ENCODE measurements around the gene PSPH.

Gene PSPH

GRCh38 chr7:55966851-55967250 lies 84.4 kb downstream of the PSPH start:
- no peak for DNase-seq (ENCODE audit: low read depth)
- TF ChIP-seq, protein P1, sequence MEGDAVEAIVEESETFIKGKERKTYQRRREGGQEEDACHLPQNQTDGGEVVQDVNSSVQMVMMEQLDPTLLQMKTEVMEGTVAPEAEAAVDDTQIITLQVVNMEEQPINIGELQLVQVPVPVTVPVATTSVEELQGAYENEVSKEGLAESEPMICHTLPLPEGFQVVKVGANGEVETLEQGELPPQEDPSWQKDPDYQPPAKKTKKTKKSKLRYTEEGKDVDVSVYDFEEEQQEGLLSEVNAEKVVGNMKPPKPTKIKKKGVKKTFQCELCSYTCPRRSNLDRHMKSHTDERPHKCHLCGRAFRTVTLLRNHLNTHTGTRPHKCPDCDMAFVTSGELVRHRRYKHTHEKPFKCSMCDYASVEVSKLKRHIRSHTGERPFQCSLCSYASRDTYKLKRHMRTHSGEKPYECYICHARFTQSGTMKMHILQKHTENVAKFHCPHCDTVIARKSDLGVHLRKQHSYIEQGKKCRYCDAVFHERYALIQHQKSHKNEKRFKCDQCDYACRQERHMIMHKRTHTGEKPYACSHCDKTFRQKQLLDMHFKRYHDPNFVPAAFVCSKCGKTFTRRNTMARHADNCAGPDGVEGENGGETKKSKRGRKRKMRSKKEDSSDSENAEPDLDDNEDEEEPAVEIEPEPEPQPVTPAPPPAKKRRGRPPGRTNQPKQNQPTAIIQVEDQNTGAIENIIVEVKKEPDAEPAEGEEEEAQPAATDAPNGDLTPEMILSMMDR (IDR thresholded peaks at IDR 0.05; ENCODE audit: low read length, missing control alignments), result no peak
- no peak overlapping the region for H3K4me3 ChIP-seq (replicated peaks; ENCODE audit: low read depth, low read length)

- no peak overlapping the region for H3K4me3 ChIP-seq (replicated peaks; ENCODE audit: low read depth, low read length)
- TF ChIP-seq, protein P1 (IDR thresholded peaks at IDR 0.05; ENCODE audit: low read length, missing control alignments), result no peak
- DNase-seq (ENCODE audit: low read depth), result no peak
Observed at GRCh38 chr7:55965805-55966421, 85.3 kb downstream of the PSPH start.

DNA sequence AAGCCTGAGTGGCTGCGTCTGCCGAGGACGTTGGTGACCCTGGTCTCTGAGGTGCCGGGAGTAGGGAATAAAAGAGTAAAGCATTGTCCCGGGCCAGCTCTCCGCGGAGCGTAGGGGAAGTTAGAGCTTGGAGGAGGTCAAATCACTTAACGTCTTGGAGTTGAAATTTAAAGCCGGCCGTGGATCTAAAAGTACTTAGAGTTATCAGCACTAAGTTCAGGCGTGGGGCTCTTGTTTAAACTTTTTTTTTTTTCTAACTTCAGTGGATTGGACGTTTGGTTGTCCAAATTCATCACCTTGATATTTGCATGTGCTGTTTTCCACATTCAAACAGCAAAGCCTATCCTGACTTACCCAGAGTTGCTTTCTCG lies 86.2 kb downstream of the PSPH start:
- peak; percentile 49 for DNase-seq (ENCODE audit: low read depth)
- TF ChIP-seq, protein P1 (IDR thresholded peaks at IDR 0.05; ENCODE audit: low read length, missing control alignments), result no peak
- H3K4me3 ChIP-seq (replicated peaks; ENCODE audit: low read depth, low read length), result peak overlapping the region; percentile 67

DNA sequence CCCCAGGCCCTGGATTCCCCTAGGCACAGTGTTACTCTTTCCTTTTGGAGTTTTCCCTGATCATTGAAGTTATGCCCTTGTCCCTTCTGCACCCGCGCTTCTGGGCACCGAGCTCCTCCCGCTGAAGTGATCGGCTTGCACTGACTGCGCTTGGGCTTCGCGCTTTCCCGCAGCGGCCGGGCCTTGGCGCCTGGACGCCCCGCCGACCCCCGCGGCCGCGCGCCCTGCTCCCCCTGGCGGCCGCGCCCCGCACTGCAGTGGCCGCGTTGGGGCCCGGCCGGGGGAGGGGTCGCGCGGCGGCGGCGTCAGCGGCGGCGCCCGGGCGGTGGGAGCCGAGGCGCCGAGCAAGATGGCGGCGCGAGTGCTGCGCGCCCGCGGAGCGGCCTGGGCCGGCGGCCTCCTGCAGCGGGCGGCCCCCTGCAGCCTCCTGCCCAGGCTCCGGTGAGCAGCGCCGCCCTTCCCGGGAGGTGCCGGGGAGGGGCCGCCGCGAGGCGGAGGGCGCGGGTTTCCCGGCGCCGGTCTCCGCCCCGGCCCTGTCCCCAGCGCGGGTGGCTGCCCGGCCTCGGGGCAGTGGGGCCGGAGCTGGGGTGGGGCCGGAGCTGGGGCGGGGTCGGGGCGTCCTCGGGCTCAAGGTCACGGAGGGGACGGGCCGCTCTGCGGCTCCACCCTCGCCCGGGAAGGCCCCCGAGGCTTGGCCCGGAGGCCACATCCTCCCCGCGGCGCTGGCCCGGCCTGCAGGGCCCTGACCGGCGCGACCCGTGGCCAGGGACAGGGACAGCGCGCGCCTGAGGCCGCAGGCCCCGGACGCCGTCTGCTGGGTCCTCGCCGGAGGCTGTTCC lies 86.8 kb downstream of the PSPH start, which contains the start of gene NIPSNAP2:
TSS of gene NIPSNAP2 (plus strand) at position 325 of the 839 bp plus-strand sequence. CDS start at position 350, 25 bp downstream.
- peak within 1 kb of the TSS; percentile 67 for H3K4me3 ChIP-seq (replicated peaks; ENCODE audit: low read depth, low read length)
- peak; percentile 55 for DNase-seq (ENCODE audit: low read depth)
- TF ChIP-seq, protein P1 (IDR thresholded peaks at IDR 0.05; ENCODE audit: low read length, missing control alignments), result no peak

DNA sequence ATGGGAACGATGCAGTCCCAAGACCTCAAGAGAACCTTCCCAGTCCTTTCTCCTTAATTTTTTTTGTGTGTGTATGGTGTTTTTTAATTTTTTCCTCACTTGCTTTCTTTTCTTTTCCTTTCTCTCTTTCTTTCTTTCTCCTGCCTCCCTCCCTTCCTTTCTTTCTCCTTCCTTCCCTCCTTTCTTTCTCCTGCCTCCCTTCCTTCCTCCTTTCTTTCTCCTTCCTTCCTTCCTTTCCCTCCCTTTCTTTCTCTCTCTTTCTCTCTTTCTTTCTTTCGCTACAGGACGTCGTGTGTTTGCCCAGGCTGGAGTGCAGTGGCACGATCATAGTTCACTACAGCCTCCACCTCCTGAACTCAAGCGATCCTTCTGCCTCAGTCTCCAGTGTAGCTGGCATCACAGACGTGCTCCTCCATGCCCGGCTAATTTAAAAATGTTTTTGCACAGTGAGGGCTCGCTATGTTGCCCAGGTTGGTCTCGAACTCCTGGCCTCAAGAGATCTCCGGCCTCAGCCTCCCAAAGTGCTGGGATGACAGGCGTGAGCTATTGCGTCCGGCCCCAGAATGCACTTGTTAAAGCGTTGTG lies 87.6 kb downstream of the PSPH start:
- peak overlapping the region; percentile 59 for H3K4me3 ChIP-seq (replicated peaks; ENCODE audit: low read depth, low read length)
- no peak for DNase-seq (ENCODE audit: low read depth)
- TF ChIP-seq, protein P1 (IDR thresholded peaks at IDR 0.05; ENCODE audit: low read length, missing control alignments), result no peak

GRCh38 chr7:55962014-55962413 lies 89.2 kb downstream of the PSPH start:
- no peak for DNase-seq (ENCODE audit: low read depth)
- TF ChIP-seq, protein P1 (IDR thresholded peaks at IDR 0.05; ENCODE audit: low read length, missing control alignments), result no peak

More at GRCh38 chr7:55962014-55962413, 89.2 kb downstream of the PSPH start:
- no peak overlapping the region for H3K4me3 ChIP-seq (replicated peaks; ENCODE audit: low read depth, low read length)
